Posterior cingulate gyrus (tissue), 11 donors: Measurements from ENCODE around the gene TRIM66.
A peak's percentile ranks its signal among the peaks of the same experiment; 100 is the strongest.

ENCODE experiments used
- DNase-seq, 10 donors: peaks; one replicate each; pipeline versions ENCODE4 v3.0.0 to v3.0.0-alpha.2; 2020 to 2021; ENCODE audit warnings: mixed read lengths in 3 of 10
- intact Hi-C: fragments of 100-400 bp; cut with DNase I; formaldehyde crosslinking; loops from one replicate; pipeline ENCODE4 v1.15.1; 2023

Gene TRIM66

DNA sequence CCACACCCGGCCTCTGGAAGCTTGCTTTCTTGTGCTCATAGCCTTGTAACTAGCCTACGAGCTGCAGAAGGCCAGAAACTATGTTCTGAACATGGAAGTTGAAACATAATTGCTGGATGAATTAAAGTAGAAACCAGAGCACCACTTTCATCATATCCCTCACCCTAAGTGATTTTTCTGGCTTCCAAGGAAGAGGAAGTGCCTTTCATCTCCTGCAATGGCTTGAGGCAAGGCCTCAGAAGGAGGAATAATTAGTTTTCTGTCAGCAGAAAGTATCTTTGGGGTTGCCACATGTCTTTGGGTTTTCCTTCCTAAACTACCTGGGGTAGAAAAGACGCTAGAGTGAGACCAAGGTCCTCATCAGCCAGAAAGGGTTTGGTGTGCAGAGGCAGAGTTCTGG lies 14.6 kb upstream of the TRIM66 start:
- intact Hi-C loops: no loop called here
- peak in 1 of 10 donors; percentile 79 for DNase-seq

DNA sequence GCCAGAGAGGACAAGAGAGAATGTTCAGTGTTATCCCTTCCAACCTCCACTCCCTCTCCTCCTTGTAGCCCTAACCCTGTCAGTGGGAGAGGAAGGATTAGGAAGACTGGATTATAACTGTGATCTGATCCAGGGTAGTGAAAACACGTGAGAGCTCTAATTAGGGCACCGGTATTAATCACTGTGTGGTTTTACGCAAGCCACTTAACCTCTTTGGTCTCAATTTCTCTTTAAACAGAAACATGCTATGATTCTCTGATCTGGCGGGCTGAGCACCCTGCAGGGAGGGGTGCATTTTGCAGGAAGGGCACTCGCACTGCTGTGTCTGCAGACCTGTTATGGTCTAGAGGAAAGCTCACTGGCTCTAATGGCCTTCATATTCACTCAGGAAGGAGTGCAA lies 11.7 kb upstream of the TRIM66 start:
- peak in 1 of 10 donors; percentile 12 for DNase-seq
- intact Hi-C loops: no loop called here

DNA sequence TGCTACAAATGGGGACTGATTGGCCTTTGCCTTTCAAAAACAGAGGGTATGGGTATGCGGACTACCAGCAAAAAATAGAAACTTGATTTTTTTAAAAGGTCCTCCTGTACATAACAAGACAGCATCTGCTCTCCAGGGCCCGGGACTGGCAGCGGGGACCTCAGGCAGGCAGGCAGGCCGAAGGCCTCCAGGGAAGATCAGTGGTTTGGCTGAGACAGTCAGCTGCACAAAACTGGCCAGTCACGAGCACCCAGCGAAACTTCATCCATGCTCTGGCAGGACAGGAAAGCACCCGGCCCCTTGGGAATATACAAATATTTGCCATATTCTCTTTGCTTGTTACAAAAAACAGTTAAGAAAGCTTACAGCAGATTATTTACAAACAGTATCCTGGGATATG lies 11.1 kb upstream of the TRIM66 start:
- intact Hi-C loops: no loop called here
- DNase-seq: peak in 1 of 10 donors; percentile 28

DNA sequence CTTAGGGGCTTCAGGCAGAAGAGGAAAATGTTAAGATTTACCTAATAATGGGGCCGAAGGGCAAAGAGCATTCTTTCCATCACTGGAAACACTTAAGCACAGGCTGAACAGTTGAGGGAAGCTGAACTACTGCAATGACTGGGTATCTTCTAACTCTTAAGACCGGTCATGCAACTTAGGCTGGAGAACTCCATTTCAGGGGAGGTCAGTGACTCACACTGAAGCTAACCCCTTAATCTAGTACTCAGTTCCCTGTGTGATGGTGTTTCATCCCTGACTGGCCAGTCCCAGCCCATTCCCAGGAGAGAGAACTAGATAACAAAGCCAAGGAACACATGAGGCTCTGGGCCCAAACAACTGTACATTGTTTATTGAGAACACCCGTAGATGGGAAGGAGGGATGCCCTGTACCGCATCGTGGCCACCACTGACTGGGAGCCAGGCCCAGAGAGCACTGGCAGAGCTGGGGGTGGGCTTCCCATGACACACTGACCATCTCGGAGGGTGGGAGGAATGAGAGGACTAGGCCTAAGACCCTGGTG lies 10.6 kb upstream of the TRIM66 start:
- DNase-seq: peak in 1 of 10 donors; percentile 51
- intact Hi-C loops: no loop called here

DNA sequence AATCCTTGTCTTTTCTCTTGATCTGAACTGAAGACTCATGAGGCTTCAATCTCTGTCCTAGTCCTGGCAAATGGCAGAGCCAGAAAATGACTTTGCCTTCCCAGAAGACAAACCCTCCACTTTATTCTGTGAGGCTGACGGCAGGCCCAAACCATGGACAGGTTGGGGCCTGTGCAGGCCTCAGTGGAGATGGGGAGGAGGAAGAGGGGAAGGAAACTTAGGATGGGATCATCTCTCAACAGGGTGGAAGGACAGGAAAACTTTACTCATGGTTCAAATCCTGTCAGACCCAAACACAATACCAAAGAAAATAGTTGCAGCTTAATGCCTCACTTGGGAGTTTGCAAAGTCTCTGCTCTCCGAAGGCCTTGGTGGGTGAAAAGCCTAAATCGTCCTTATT lies 10.0 kb upstream of the TRIM66 start:
- peak in 1 of 10 donors; percentile 24 for DNase-seq
- intact Hi-C loops: no loop called here

DNA sequence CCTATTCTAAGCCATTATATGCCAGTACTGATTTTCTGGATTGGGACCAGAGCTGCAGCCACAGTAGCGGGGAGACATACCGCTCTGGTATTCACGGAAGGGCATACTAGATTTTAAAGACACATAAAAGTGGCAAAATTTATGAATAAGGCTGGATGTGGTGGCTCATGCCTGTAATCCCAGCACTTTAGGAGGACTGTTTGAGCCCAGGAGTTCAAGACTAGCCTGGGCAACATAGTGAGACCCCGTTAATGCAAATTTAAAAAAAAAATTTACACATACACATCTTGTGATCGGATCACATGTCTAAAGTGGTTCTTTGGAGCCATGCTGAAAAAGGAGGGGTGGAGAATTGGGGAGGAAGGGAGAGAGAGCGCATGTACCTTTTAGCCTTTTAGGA lies 9.1 kb upstream of the TRIM66 start:
- DNase-seq: no peak
- intact Hi-C loops: no loop called here

DNA sequence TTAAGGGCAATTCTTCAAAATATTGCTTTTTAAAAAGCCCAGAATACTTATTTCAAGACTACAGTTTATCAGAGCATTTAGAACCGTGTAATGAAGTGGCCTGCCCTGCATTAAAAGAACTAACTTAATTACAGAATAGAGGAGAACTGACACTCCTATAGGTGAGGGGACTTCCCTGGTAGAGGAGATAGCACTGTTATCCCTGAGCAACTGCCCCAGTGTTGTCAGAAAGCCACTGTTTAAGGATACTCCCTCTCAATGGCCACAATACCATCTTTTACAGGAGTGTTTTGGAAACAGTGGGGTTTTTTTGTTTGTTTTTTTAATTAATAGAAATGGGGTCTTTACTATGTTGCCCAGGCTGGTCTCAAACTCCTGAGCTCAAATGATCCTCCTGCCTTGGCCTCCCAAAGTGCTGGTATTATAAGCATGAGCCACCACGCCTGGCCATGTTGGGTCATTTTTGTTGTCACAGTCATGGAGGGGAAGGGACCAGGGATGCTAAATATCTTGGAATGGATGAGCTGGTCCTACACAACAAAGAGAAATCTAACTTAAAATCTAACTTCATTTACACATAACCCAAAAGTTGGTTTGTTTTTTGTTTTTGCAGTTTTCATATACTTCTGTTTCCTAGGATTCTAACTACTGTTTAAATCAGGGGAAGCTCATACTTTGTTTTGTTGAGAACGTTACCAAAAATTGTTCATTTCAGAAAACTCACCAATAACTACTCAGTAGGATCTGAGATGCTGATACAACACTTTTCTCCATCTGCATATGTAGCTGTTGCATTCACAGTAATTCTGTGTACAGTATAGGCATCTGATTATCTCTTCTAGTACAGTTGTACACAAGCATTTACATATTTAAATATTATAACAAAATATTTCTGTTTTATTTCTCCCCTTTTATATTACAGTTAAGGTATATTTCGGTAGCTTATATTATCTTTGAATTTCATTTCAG lies 8.2 kb upstream of the TRIM66 start:
- intact Hi-C loops: no loop called here
- no peak for DNase-seq

DNA sequence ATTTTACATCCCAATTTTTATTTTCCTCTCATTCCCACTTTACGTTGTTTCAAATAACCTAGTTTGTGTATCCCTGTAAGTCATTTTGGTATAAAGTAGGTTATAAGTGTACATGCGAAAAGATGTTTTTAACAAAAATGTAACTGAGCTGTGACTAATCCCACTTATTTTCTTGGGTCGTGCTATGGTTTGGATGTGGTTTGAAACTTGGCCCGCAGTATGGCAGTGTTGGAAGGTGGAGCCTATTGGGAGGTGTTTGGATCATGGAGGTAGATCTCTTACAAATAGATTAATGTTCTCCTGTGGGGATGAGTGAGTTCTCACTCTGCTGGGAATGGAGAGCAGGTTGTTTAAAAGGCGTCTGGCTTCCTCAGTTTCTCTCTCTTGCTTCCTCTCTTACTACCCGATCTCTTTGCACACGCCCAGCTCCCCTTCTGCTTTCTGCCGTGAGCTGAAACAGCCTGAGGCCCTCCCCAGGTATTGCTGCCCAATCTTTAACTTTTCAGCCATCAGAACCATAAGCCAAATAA lies 7.3 kb upstream of the TRIM66 start:
- no peak for DNase-seq
- intact Hi-C loops: loop anchor here (5.0 to 10.0 kb wide), 4 partner anchors 123 to 445 kb away; partner anchors contain the start of genes AKIP1 and TMEM9B

DNA sequence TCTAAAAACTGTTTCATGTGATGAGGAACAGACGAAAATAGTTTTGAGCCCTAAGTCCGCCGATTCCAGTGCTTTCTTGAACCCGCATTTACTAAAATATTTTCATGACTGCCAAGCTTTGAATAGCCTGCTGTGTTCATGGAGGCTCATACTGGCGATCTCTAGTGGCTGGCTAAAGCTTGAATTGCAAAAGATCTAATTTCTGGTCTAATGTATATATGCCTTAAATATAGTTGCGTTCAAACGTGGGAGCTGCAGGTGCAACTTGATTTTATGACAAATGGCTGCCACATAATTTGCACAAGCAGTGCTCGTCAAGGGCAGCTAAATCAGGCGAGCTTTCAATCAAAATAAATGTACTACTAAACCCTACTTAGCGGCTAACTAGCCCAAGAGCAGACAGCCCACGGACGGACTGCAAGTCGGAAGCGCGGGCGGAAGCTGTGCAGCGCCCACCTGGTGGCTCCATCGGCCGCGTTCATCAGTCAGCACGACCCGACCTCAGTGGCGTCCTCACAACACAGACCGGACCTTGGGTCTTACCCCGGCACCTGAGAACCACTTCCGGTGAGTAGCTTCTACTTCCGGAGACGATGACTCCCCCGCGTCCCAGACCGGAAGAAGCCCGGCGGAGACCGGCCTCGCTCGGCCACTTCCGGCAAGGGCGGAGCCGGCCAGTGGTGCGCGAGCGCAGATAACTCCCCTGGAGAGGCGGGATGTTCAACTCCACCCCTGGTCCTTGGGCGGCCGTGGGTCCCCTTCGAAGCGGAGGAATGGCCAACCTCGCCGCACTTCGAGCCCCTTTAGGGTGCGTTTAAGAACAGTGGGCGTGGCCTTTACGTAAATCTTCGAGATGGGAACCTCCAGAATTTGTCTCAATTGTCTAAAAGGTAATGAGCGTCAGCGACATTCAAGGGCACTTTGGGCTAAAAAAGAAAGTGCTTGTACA lies 6.2 kb upstream of the TRIM66 start:
- intact Hi-C loops: loop anchor here (5.0 to 10.0 kb wide), 4 partner anchors 124 to 446 kb away; partner anchors contain the start of genes AKIP1 and TMEM9B
- peak; percentile 91 to 99 (median 94) for DNase-seq

DNA sequence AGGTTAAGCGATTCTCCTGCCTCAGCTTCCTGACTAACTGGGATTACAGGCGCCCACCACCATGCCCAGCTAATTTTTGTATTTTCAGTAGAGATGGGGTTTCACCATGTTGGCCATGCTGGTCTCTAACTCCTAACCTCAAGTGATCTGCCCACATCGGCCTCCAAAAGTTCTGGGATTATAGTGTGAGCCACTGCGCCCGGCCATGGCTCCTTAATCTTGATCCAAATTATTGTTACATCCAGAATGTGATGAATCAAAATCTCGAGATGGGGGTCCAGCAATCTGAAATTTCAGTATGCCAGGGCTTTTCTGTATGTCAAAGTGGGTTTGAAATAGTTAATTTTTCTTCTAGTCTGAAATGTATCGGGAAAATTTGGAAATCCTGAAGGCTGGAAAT lies 3.9 kb upstream of the TRIM66 start:
- DNase-seq: no peak
- intact Hi-C loops: loop anchor here (5.0 to 10.0 kb wide), 4 partner anchors 126 to 448 kb away; partner anchors contain the start of genes AKIP1 and TMEM9B

DNA sequence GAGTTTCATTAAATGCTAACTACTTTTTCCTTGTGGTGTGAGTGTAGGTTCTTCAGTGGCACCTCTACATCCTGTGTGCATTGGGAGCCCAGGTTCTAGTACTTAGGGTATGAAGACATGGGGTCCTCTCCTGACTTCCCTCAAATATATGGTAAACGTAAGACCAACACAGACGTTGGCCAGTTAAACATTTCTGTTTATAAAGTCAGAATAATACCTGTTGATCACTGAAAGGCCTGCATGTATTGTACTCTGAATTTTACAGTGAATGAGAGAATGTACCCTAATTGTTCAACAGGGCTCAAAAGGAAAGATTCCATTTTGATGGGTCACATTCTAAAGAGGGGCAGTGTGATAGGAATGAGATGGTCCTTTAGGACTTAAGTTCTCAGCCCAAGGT lies 3.4 kb upstream of the TRIM66 start:
- intact Hi-C loops: loop anchor here (5.0 to 10.0 kb wide), 4 partner anchors 126 to 449 kb away; partner anchors contain the start of genes AKIP1 and TMEM9B

DNA sequence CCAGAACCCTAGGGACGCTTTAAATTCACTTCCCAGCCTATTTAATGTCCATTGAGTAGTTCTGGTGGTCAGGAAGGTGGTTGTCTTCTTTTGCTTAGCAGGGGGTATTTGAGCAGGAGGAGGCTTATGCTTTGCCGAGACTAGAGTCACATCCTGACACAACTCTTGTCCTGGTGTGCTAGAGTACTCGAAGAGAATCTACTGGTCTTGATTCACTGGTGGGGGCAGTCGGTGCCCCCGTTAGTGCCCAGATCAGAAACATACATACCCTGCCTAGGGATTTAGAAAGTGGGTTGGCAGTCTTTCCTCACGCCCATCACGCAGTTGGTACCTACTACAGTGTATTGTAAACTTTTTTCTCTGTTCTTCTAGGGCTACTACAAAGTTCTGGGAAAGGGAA lies 2.8 kb upstream of the TRIM66 start:
- intact Hi-C loops: loop anchor here (5.0 to 10.0 kb wide), 4 partner anchors 127 to 449 kb away; partner anchors contain the start of genes AKIP1 and TMEM9B
- DNase-seq: no peak

More for the DNA sequence above, 3.4 kb upstream of the TRIM66 start:
- no peak for DNase-seq

DNA sequence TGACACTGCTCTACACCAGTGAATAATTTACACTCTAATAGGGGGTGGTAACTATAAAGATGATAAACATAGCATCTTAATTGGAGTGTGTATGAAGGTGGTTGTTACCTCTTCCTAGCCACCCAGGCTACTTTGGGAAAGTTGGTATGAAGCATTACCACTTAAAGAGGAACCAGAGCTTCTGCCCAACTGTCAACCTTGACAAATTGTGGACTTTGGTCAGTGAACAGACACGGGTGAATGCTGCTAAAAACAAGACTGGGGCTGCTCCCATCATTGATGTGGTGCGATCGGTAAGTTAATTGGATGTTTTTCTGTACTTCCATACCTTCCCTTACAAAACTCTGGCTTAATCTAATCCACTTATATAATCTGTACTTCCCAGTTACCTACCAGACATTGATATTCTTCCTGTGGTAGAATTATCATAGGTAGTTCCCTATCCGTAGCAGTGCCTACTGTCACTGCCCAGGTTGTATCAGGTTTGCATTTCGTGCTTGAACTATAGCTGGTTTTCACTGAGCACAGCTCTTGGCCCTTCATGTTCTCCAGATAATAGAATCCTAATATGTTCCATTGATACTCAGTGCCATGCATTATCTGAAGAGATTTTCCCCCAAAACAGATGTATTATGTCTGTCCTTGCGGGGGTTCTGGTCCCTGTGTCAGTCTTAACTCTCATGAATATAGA lies 2.3 kb upstream of the TRIM66 start:
- intact Hi-C loops: loop anchor here (5.0 to 10.0 kb wide), 4 partner anchors 128 to 450 kb away; partner anchors contain the start of genes AKIP1 and TMEM9B

DNA sequence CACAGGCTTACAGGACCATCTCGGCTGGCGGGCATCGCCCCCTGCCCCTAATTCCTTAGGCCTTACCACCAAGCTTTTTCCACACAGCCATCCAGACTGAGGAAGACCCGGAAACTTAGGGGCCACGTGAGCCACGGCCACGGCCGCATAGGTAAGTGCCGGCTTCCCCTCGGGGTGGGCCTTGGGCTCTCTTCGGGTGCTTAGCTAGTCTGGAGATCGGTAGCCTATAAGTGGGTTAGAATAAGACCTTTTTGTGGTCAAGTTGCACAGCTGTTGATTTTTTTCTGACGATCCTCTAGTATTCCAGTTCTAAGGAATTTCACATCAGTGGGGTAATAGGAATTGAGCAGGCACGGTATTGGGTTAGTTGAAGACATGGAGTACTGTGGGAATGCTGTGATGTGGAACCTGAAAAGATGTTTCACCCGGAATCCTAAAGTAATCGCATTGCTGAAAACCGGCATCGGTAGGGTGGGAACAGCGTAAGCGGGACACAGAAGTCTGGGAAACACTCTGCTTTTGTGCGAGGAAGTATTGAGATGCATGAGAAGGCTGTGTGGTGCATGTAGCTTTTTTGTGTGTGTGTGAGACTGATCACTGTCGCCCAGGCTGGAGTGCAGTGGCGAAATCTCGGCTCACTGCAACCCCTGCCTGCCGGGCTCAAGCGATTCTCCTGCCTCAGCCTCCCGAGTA lies 796 bp upstream of the TRIM66 start:
- no peak for DNase-seq
- intact Hi-C loops: loop anchor here (10.0 kb wide), 3 partner anchors 232 to 452 kb away; partner anchors contain the start of genes AKIP1 and TMEM9B

More for the DNA sequence above, 2.3 kb upstream of the TRIM66 start:
- no peak for DNase-seq

DNA sequence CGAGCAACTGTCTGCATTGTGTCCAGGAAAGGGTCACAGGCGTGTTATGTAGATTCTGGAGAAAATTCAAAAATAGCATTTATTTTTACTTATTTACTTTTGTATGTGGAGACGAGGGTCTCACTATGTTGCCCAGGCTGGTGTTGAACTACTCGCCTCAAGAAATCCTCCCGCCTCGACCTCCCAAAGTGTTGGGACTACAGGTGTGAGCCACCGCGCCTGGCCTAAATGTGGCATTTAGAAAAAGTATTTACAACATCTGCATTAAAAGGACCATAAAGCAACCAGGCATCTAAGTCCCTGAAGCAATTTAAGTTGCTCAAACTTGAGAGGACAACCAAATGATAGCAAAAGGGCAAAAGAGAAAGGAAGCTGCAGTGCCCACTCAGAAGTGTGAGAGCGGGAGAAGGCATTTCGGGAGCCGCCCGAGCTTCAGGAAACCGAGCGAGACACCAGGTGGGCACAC lies 595 bp downstream of the TRIM66 start:
- intact Hi-C loops: loop anchor here (10.0 kb wide), 3 partner anchors 233 to 453 kb away; partner anchors contain the start of genes AKIP1 and TMEM9B
- peak in 1 of 10 donors; percentile 69 for DNase-seq

DNA sequence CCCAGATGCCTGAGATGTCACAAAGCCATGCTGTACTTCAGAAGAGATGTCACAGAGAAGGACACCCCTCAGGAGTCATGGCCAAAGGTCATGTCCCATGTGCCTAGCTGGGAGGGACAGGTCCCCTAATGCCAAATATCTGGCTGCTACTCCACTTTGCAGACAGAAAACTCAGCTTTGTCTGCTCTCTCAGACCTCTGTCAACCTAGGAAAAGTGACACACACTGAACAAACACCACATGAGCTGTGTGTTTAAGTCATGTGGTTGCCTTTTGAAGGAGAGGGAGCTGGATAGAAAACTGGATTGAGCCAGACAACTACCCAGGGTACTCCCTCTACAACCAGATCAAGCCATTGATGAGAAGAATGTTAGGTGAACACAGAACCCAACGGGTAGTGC lies 3.5 kb downstream of the TRIM66 start:
- intact Hi-C loops: no loop called here
- DNase-seq: no peak

DNA sequence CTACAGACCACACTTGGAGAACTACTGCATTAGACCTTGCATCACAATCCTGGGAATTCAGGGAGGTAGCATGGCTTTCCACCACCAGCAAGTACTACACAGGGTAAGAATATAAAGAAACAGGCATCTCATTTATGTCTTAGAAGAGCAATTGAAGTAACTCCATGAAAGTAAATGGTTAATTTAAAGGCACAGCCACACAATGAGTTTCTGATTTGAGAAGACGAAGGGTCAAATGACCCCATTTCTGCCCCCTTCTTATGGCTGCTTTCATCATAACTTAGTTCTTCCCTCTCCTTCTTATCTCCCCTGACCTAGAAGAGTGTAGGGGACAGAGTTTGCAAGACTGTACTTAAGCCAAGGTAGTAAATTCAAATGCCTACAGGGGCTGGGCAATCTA lies 6.0 kb downstream of the TRIM66 start:
- intact Hi-C loops: no loop called here
- no peak for DNase-seq

DNA sequence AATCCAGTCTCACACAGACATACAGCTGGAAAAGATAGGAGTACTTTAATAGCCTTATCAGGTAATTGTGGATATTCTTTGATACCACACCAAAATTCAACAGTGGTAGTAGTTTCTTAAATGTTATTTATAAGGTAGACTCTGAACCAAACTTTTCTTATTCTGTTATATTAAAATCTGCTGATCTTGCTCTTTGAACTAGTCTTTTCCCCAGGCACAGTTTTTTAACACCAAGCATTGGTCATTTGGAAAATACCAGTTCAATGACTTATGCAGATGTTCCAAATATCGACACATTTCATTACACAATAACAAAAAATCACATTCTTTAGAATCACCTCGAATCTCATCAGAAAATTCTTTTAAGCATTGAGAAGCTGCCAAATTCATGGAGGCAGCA lies 7.6 kb downstream of the TRIM66 start:
- DNase-seq: no peak
- intact Hi-C loops: no loop called here
